IMR-90 (cell line): ENCODE data around the gene RILPL2. TPM values are rescaled to one million over a fixed set of nuclear protein-coding genes. Genes with fewer than 3 reads are reported as not detected.
"Not testable (repeated sequence)": the region's sequence is repeated elsewhere in the genome, so short reads cannot be mapped to it uniquely, and the experiment has no call there.

Experiments
- ATAC-seq: fragments of 200-7000 bp; cut with Tn5 transposase; 2 replicates; pipeline ENCODE4 v1.9.1; 2020; ENCODE audit warnings: low read depth, mild to moderate bottlenecking, moderate library complexity
- BruUV-seq: library from RNA; stranded (reverse); fragments of 400-500 nt; replicated peaks from 2 replicates; lab custom pipeline; 2021; lab: Mats Ljungman, UMichigan
- CTCF ChIA-PET: fragments of 300-600 bp; formaldehyde crosslinking; extraction: SDS; loops from one replicate; lab custom pipeline; 2021; ENCODE audit warnings: antibody characterized with exemption; lab: Yijun Ruan, JAX
- POLR2A ChIA-PET: fragments of 300-600 bp; sonication (Branson Sonifier 250); formaldehyde crosslinking; loops from one replicate; lab custom pipeline; 2022; ENCODE audit warnings: antibody characterized with exemption; ENCODE audit not compliant: unreplicated experiment; lab: Charles Lee
- DNase-seq: peaks from one replicate; pipeline ENCODE4 v3.0.0; 2013
- H2AFZ ChIP-seq: replicated peaks from 2 replicates; pipeline ENCODE3; 2013; ENCODE audit warnings: low read length, mild to moderate bottlenecking; ENCODE audit not compliant: poor library complexity
- H2AK5ac ChIP-seq: 2 replicates; pipeline ENCODE4 v1.6.1; 2013; ENCODE audit warnings: low read depth, low read length, inconsistent platforms
- H2AK9ac ChIP-seq: replicated peaks from 2 replicates; pipeline ENCODE3; 2013; ENCODE audit warnings: mild to moderate bottlenecking, low read depth, low read length, moderate library complexity; ENCODE audit not compliant: poor library complexity
- H2BK120ac ChIP-seq: 2 replicates; pipeline ENCODE4 v1.6.1; 2013; ENCODE audit warnings: low read depth, low read length, inconsistent platforms
- H2BK15ac ChIP-seq: 3 replicates; pipeline ENCODE4 v1.6.1; 2013; ENCODE audit warnings: low read depth, low read length, inconsistent platforms
- H2BK20ac ChIP-seq: 2 replicates; pipeline ENCODE4 v1.6.1; 2013; ENCODE audit warnings: low read depth, mild to moderate bottlenecking, inconsistent platforms, low read length, moderate library complexity
- H2BK5ac ChIP-seq: 2 replicates; pipeline ENCODE4 v1.6.1; 2013; ENCODE audit warnings: mild to moderate bottlenecking, low read depth, low read length, inconsistent platforms; ENCODE audit not compliant: poor library complexity, severe bottlenecking
- H3K14ac ChIP-seq: replicated peaks from 2 replicates; pipeline ENCODE4 v1.6.1; 2013; ENCODE audit warnings: low read depth, low read length, inconsistent platforms
- H3K18ac ChIP-seq: 2 replicates; pipeline ENCODE4 v1.6.1; 2013; ENCODE audit warnings: low read depth, low read length, control low read depth
- H3K23ac ChIP-seq: 2 replicates; pipeline ENCODE4 v1.6.1; 2013; ENCODE audit warnings: low read depth, low read length, inconsistent platforms
- H3K27ac ChIP-seq: 2 replicates; pipeline ENCODE4 v1.5.1; 2013; ENCODE audit warnings: mild to moderate bottlenecking, control low read depth, low read length; ENCODE audit not compliant: insufficient read depth
- H3K27me3 ChIP-seq: 2 replicates; pipeline ENCODE4 v1.6.1; 2013; ENCODE audit warnings: low read length; ENCODE audit not compliant: control insufficient read depth, insufficient read depth
- H3K36me3 ChIP-seq: 2 replicates; pipeline ENCODE4 v1.6.1; 2013; ENCODE audit warnings: low read length, mixed read lengths; ENCODE audit not compliant: control insufficient read depth, insufficient read depth
- H3K4ac ChIP-seq: 2 replicates; pipeline ENCODE4 v1.6.1; 2013; ENCODE audit warnings: low read depth, low read length, inconsistent platforms
- H3K4me1 ChIP-seq: 2 replicates; pipeline ENCODE4 v1.6.1; 2013; ENCODE audit warnings: low read length, mixed read lengths; ENCODE audit not compliant: control insufficient read depth, insufficient read depth
- H3K4me2 ChIP-seq: 2 replicates; pipeline ENCODE4 v1.6.1; 2013; ENCODE audit warnings: low read depth, mild to moderate bottlenecking, control low read depth, low read length, moderate library complexity
- H3K4me3 ChIP-seq: 2 replicates; pipeline ENCODE4 v1.5.1; 2013; ENCODE audit warnings: low read depth, mild to moderate bottlenecking, control low read depth, low read length, moderate library complexity; ENCODE audit not compliant: insufficient read depth
- H3K56ac ChIP-seq: 2 replicates; pipeline ENCODE4 v1.6.1; 2013; ENCODE audit warnings: low read length, inconsistent platforms; ENCODE audit not compliant: insufficient read depth; ENCODE audit errors: extremely low read depth
- H3K79me1 ChIP-seq, 2 experiments: 2 replicates each; pipeline ENCODE4 v1.6.1; 2013; ENCODE audit warnings: low read length in 2 of 2, inconsistent platforms in 1 of 2, low read depth in 1 of 2
- H3K9ac ChIP-seq: 2 replicates; pipeline ENCODE4 v1.6.1; 2013; ENCODE audit warnings: low read depth, low read length, control low read depth
- H3K9me1 ChIP-seq: 2 replicates; pipeline ENCODE4 v1.6.1; 2013; ENCODE audit warnings: low read length, inconsistent platforms; ENCODE audit not compliant: insufficient read depth
- H3K9me3 ChIP-seq: 2 replicates; pipeline ENCODE4 v1.6.1; 2013; ENCODE audit warnings: low read length; ENCODE audit not compliant: control insufficient read depth, insufficient read depth
- H4K20me1 ChIP-seq: 2 replicates; pipeline ENCODE4 v1.6.1; 2013; ENCODE audit warnings: low read length, inconsistent platforms; ENCODE audit not compliant: insufficient read depth
- H4K5ac ChIP-seq: 2 replicates; pipeline ENCODE4 v1.6.1; 2013; ENCODE audit warnings: mild to moderate bottlenecking, low read depth, low read length, control low read depth
- H4K8ac ChIP-seq, 2 experiments: 2 replicates each; pipeline ENCODE4 v1.6.1; 2013; ENCODE audit warnings: low read depth in 2 of 2, low read length in 2 of 2, control low read depth in 1 of 2, inconsistent platforms in 1 of 2
- H4K91ac ChIP-seq: 2 replicates; pipeline ENCODE4 v1.6.1; 2013; ENCODE audit warnings: low read depth, low read length, inconsistent platforms; ENCODE audit not compliant: insufficient read depth
- WGBS, 2 experiments: methylation state at CpG; one replicate each; pipeline versions ENCODE4 v1.1.5 to v1.1.7; 2013; ENCODE audit warnings: missing lambda C conversion rate in 2 of 2; ENCODE audit not compliant: insufficient read length in 1 of 2; ENCODE audit errors: extremely low coverage in 2 of 2; 5-methylcytosine and 5-hydroxymethylcytosine counted together
- dilution Hi-C: fragments of 300-500 bp; cut with HindIII; formaldehyde crosslinking; loops from one replicate; pipeline ENCODE4 v1.14.3; 2018; ENCODE audit warnings: low sequenced_read_pairs; ENCODE audit not compliant: unreplicated experiment
- in situ Hi-C: fragments of 300-500 bp; cut with MboI; formaldehyde crosslinking; loops from 3 replicates; pipeline ENCODE4 v1.14.3; 2019; ENCODE audit warnings: low sequenced_read_pairs, inconsistent platforms, mixed read lengths
- intact Hi-C: fragments of 100-400 bp; cut with micrococcal nuclease; formaldehyde crosslinking; loops from 2 replicates; pipeline ENCODE4 v1.10.0; 2022
- polyA plus RNA-seq, 3 experiments: library from polyadenylated mRNA; depleted of rRNA; stranded (reverse); fragments of >200 nt; gene quantifications; 2 replicates each; pipeline ENCODE4 v1.2.3, GENCODE V29; 2012; ENCODE audit warnings: low replicate concordance in 1 of 3
- total RNA-seq: library from RNA; depleted of rRNA; stranded (reverse); fragments of >200 nt; gene quantifications from 2 replicates; pipeline ENCODE4 v1.2.3, GENCODE V29; 2012

The RILPL2 gene
- total and polyA plus RNA-seq, 2 of the 4 experiments (the other 2 are of a cell fraction) = 1.8 to 2.2 TPM

- H3K56ac ChIP-seq, H2BK15ac ChIP-seq, H2BK20ac ChIP-seq, H3K4ac ChIP-seq, in situ Hi-C loops, H2AK9ac ChIP-seq, H2BK120ac ChIP-seq, H3K9ac ChIP-seq, H2AK5ac ChIP-seq, H3K4me1 ChIP-seq, H3K27me3 ChIP-seq, H3K23ac ChIP-seq, H3K4me2 ChIP-seq, DNase-seq, intact Hi-C loops, CTCF ChIA-PET, H3K18ac ChIP-seq, H4K8ac ChIP-seq, POLR2A ChIA-PET, H4K5ac ChIP-seq, H3K4me3 ChIP-seq, H3K9me3 ChIP-seq, ATAC-seq, H3K9me1 ChIP-seq, H4K91ac ChIP-seq, H3K27ac ChIP-seq, dilution Hi-C loops, BruUV-seq, H2BK5ac ChIP-seq, H2AFZ ChIP-seq, H3K14ac ChIP-seq: not testable (repeated sequence)
- peaks cover 17% of the 10 kb centered on the region for H4K20me1 ChIP-seq
- H3K36me3 ChIP-seq = peaks cover 51% of the 10 kb centered on the region
- peaks cover 10 to 22% of the 10 kb centered on the region in 2 experiments for H3K79me1 ChIP-seq
- WGBS, 2 experiments = no CpG with 5 or more reads among the region's 15 CpGs
Observed at GRCh38 chr12:123407269-123407668, 29.2 kb downstream of the RILPL2 start.
